GM08714 (cell line): ENCODE data around the gene MTA1.

ENCODE experiments used
- H3K4me3 ChIP-seq: fragments of 200-500 bp; sonication (Bioruptor generic); 2 replicates; pipeline ENCODE4 v1.5.1; 2014; ENCODE audit warnings: mild to moderate bottlenecking, low read length, inconsistent platforms
- ZNF274 ChIP-seq: IDR thresholded peaks from 2 replicates; pipeline ENCODE4 v1.6.1; 2012; ENCODE audit warnings: mild to moderate bottlenecking, low read depth, low read length

Gene MTA1

GRCh38 chr14:105478398-105479251, 59.0 kb downstream of the MTA1 start:
- no peak overlapping the region for H3K4me3 ChIP-seq
- TF ChIP-seq ZNF274, result no peak

DNA sequence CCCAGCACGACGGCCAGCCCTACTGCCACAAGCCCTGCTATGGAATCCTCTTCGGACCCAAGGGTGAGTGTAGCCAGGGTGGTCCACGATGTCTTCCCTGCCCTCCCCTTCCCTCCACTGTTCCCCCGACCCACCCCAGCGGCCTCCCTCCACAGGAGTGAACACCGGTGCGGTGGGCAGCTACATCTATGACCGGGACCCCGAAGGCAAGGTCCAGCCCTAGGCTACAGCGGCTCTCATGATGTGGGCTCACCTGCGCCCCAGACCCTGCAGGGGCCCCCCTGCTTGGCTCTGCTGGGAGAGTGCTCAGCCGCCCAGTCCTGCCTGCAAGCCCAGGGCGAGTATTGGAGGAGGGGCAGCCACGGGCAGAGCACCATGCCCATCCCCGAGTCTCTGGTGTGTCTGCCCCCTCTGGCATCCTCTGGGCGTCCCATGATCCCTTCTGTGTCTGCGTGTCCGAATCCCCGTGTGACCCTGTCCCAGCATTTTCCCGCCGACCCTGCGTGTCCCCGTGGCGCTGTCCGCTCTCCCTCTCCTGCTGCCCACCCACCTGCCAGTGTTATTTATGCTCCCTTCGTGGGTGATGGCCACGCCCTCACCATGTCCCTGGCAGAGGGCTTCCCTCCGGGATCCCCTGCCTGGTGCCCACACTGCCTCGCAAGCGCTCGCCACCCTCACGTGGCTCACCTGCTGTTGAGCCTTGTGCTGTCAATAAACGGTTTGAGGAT, 60.0 kb downstream of the MTA1 start:
- TF ChIP-seq ZNF274, result no peak
- no peak overlapping the region for H3K4me3 ChIP-seq

GRCh38 chr14:105480199-105480746, 60.6 kb downstream of the MTA1 start:
- no peak overlapping the region for H3K4me3 ChIP-seq
- no peak for TF ChIP-seq ZNF274

DNA sequence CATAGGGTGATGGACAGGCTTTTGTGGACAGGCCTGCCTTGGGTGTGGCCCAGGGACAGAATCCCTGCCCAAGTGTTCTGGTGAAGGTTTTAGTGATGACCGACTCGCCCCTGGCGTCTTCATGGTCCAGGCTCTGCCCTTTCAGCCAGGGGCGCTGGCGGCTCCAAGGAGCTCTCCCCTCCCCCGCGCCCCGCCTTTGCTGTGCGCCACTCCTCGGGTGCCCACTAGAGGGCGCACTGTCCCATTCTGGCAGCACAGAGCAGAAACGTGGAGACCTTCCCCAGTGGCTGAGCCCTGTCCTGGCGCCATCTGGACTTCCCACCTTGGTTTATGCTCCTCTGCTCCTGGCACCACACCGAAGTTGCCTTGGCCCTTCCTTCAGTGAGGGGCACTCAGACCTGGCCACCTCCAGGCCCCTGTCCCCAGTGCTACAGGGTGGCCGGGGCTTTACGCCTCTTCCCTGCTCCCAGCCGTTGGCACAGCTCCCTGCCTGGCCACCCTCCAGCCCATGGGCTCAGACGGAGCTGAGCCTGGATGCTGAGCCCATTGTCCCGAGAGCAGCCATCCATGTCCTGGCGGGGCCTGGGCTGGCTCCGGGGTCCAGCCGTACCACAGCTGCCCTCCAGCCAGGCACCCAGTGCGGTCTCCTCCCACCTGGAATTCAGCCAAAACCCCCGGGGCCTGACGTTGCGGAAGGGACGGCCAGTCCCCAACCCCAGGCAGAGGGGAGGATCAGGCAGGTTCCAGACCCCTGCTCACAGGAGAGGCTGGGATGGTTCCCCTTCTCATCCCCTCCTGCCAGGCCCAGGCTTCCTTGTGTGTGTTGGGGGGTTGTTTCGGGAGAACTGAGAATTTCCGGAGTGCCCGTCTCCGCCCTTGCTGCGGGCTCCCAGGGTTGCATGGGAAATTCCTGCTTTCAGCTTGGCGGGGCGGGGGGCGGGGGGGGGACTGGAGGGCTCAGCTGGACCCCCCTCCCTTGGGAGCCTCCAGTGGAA, 61.5 kb downstream of the MTA1 start:
- H3K4me3 ChIP-seq, result no peak overlapping the region; the same call in 1 of the 2 replicates
- no peak for TF ChIP-seq ZNF274

DNA sequence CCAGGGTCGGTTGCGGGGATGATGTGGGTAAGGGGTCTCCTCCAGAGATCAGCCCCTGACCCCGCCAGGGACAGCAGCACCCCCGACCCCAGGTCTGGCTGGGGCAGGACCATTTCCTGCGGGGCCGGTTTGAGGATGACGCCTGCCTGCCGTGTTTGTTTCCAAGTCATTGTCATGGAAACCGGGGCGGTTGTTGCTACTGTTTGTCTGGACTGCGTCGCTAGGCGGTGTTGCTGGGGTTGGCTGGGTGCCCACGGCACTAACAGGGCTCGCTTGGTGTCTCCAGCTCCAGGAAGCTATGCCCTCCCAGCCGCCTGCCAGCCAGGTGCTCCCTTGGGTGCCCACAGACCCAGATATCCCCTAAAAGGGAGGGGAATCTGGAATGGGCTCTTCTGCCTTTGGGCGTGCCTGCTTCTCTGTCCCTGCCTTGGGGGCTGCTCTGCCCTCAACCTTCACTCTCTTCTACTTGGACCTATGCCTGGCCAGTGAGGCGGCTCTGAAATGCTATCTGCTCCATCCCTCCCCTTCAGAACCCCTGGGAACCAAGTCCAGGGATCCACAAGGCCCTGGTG, 62.3 kb downstream of the MTA1 start:
- no peak for TF ChIP-seq ZNF274
- H3K4me3 ChIP-seq, result no peak overlapping the region

GRCh38 chr14:105482486-105483110, 63.0 kb downstream of the MTA1 start:
- H3K4me3 ChIP-seq, result no peak overlapping the region
- no peak for TF ChIP-seq ZNF274

DNA sequence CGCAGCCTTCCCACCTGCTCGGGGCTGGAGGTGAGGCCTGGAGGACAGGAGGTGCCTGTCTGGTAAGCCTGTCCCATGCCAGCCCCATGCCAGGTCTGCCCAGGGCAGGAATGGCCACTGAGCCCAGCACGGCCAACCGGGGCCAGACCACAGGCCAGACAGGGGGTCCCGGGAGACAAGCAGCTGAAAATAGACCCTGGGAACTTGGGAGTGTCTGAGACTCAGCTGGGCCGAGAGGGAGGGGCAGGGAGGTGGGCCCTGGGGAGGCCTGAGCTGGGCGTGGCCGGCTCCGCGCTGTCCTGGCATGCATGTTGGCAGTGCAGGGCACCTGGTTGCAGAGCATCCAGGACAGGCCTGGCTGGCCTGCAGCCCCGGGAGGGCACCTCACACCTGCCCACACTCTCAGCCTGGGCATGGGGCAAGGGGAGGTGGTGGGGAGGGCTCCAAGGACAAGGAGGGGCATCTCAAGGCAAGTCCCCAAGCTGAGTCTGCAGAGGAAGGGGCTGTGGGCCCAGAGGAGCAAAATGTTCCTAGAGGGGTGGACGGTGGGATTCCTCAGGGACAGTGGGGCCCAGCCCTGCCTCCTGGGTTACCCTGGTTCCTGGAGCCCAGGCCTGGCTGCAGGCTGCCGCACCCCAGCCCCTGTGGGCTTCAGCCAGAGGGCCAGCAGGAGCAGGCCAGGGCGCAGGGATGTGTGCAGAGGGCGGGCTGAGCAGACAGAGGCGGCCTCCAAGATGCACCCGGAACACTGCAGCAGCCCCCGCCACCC, 63.9 kb downstream of the MTA1 start:
- TF ChIP-seq ZNF274, result no peak
- no peak overlapping the region for H3K4me3 ChIP-seq

DNA sequence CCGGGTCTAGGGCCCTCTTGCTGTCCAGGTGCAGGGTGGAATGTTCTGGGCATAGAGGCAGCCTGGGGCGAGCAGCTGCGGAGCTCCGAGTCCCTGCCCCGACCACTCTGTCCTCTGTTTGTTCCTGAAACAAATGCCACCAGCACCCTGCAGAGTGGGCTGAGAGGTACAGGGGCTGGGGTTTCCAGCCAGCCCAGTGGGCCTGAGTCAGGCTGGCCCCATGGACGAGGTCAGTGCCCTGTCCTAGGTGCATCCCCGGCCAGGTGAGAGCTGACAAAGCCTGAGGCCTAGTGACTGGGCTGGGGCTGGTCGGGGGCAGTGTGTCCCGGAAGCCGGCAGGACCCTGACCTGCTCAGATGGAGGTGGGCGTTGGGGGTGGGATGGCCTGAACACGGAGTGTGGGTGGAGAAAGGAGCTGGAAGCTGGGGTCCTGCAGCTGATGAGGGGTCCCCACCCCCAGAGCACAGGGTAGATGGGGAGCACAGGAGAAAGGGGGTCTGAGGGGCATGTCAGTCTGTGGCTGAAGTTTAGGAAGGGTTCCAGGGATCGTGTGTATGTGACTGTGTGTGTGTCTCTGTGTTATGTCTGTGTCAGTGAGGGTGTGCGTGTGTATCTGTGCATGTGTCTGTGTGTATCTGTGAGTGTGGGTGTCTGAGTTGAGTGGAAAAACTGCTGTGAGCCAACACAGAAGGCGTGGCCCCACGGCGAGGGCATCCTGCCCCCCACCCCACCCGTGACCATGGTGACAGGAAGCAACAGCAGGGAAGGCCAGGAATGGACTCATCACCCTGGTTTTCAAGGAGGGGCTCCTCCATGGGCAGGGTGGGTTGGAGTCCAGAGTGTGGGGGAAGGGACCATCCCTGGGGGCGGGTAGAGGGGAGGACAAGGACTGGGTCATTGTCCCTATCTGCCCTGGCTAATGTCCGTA, 64.7 kb downstream of the MTA1 start:
- H3K4me3 ChIP-seq, result no peak overlapping the region
- no peak for TF ChIP-seq ZNF274

- TF ChIP-seq ZNF274, result no peak
Measured at GRCh38 chr14:105484997-105485393, 65.4 kb downstream of the MTA1 start.

DNA sequence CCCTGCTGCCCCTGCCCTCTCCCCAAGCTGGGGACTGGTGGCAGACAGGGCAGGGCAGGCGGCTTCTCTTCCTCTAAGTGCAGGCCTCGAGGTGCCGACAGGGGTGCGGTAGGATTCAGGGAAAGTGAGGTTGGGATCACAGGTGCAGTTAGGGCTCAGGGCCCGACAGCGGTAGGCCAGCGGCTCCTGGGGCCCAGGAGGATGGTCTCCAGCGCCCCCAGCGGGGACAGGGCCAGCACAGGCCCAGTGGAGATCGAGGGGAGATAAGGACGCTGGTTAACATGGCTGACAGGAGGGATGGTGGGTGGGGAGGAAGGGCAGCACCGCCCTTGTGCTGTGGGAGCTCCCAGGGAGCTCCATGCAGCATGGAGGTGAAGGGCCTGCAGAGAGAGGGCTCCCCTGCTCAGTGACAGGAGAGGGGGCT, 66.1 kb downstream of the MTA1 start:
- no peak overlapping the region for H3K4me3 ChIP-seq
- no peak for TF ChIP-seq ZNF274

More at GRCh38 chr14:105484997-105485393, 65.4 kb downstream of the MTA1 start:
- H3K4me3 ChIP-seq, result no peak overlapping the region

DNA sequence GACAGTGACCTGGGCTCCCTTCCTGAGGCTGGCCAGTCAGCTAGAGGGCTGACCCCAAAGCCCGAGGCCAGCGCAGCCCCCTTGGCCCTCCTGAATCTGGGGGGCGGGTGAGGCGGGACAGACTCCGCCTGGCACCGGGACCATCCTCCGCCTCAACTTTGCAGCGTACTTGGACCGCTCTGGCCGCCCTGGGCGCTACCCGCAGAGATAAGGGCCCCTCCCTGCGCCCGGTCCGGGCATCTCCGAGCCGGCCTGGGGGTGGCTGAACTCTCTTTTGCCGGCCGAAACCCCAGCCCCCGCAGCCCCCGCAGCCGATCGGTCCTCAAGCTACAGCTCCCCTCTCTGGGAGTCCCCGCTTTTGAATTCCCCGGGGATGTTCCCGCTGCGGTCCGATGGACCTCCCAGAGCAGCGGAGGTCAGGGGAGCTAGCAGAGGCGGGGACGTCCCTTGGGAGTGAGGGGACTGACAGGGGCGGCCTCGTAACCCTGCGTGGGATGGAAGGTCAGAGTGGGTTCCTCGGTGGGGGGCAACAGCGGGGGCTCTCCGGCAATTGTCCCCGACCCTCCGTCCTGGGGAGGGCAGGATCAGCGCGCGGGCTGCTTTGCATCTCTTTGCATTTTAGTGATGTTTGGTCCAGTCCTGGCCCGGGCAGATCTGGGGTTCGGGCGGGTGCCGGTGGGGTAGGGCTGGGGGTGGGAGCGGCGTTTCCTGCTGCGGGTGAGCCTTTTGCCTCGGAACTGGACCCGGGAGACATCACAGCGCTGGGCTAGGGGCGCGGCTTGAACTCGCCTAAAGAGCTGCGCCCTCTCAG, 66.7 kb downstream of the MTA1 start, which contains the start of gene CRIP1:
TSS of gene CRIP1 (plus strand) at position 724 of the 811 bp plus-strand sequence. CDS start 374 bp downstream, outside the sequence.
- H3K4me3 ChIP-seq, result peak within 1 kb of the TSS; percentile 53; the same call in 1 of the 2 replicates
- no peak for TF ChIP-seq ZNF274
